Keratinocyte (primary cell): ENCODE results near the gene TFR2. TPM values are rescaled to one million over a fixed set of nuclear protein-coding genes. Genes with fewer than 3 reads are reported as not detected.

ENCODE experiments used
- DNase-seq: peaks from one replicate; pipeline ENCODE4 v3.0.0-alpha.2; 2011; ENCODE audit warnings: low read depth, missing footprints, low spot score
- FAIRE-seq: peaks from 2 replicates; lab custom pipeline; 2011; peaks lifted over from hg19 to GRCh38; lab: Jason Lieb, UNC
- H2AFZ ChIP-seq: 2 replicates; pipeline ENCODE4 v1.6.0; 2012; ENCODE audit warnings: low read length, control low read depth, inconsistent platforms; ENCODE audit not compliant: control insufficient read depth
- H3K27ac ChIP-seq: 2 replicates; pipeline ENCODE4 v1.5.1; 2011; ENCODE audit warnings: low read length; ENCODE audit not compliant: control insufficient read depth, insufficient read depth
- H3K27me3 ChIP-seq: 3 replicates; pipeline ENCODE4 v1.6.0; 2011; ENCODE audit warnings: low read length; ENCODE audit not compliant: control insufficient read depth, insufficient read depth; ENCODE audit errors: extremely low read depth
- H3K36me3 ChIP-seq, 2 experiments: 2 replicates in 1 of 2; 3 replicates in 1 of 2; pipeline ENCODE4 v1.5.1; 2011; ENCODE audit warnings: low read length in 2 of 2, mild to moderate bottlenecking in 1 of 2; ENCODE audit not compliant: control insufficient read depth in 2 of 2, insufficient read depth in 2 of 2; ENCODE audit errors: extremely low read depth in 1 of 2
- H3K4me1 ChIP-seq: 3 replicates; pipeline ENCODE4 v1.5.1; 2011; ENCODE audit warnings: low read length; ENCODE audit not compliant: control insufficient read depth, insufficient read depth; ENCODE audit errors: extremely low read depth
- H3K4me2 ChIP-seq: 3 replicates; pipeline ENCODE4 v1.6.0; 2011; ENCODE audit warnings: low read depth, low read length; ENCODE audit not compliant: control insufficient read depth, insufficient read depth; ENCODE audit errors: extremely low read depth
- H3K4me3 ChIP-seq, 3 experiments: fragments of 200-600 bp in 1 of 3; sonication (generic) in 1 of 3; 2 replicates in 2 of 3; 3 replicates in 1 of 3; pipeline ENCODE4 v1.5.1; 2011 to 2016; ENCODE audit warnings: low read length in 3 of 3, mild to moderate bottlenecking in 3 of 3, control low read depth in 2 of 3, inconsistent platforms in 1 of 3, low read depth in 1 of 3, mixed read lengths in 1 of 3, mixed run types in 1 of 3, moderate library complexity in 1 of 3; ENCODE audit not compliant: control insufficient read depth in 2 of 3, insufficient read depth in 2 of 3; ENCODE audit errors: extremely low read depth in 1 of 3
- H3K79me2 ChIP-seq: 2 replicates; pipeline ENCODE4 v1.6.0; 2012; ENCODE audit warnings: low read length; ENCODE audit not compliant: control insufficient read depth, insufficient read depth
- H3K9ac ChIP-seq: 3 replicates; pipeline ENCODE4 v1.6.0; 2011; ENCODE audit warnings: low read length; ENCODE audit not compliant: control insufficient read depth, insufficient read depth; ENCODE audit errors: extremely low read depth
- H3K9me1 ChIP-seq: 3 replicates; pipeline ENCODE4 v1.6.0; 2011; ENCODE audit warnings: low read length; ENCODE audit not compliant: control insufficient read depth, insufficient read depth; ENCODE audit errors: extremely low read depth
- H3K9me3 ChIP-seq: 2 replicates; pipeline ENCODE4 v1.5.1; 2012; ENCODE audit warnings: low read depth, low read length; ENCODE audit not compliant: control insufficient read depth
- H4K20me1 ChIP-seq: 3 replicates; pipeline ENCODE4 v1.6.0; 2011; ENCODE audit warnings: low read length; ENCODE audit not compliant: control insufficient read depth, insufficient read depth; ENCODE audit errors: extremely low read depth
- CTCF ChIP-seq, 3 experiments: IDR thresholded peaks in 1 of 3; conservative IDR thresholded peaks in 1 of 3; optimal IDR thresholded peaks in 1 of 3; 2 replicates in 2 of 3; 3 replicates in 1 of 3; pipeline versions ENCODE3 to v1.5.1; 2011; ENCODE audit warnings: low read length in 3 of 3, mild to moderate bottlenecking in 3 of 3, moderate library complexity in 2 of 3, control low read depth in 1 of 3, inconsistent platforms in 1 of 3; ENCODE audit not compliant: insufficient read depth in 2 of 3; ENCODE audit errors: extremely low read depth in 1 of 3
- EZH2 ChIP-seq: IDR thresholded peaks from one replicate; pipeline ENCODE4 v1.6.1; 2012; ENCODE audit warnings: inconsistent platforms, mild to moderate bottlenecking, low read length, moderate library complexity
- dilution Hi-C: fragments of 300-500 bp; cut with MboI; formaldehyde crosslinking; loops from one replicate; pipeline ENCODE4 v1.7.0; 2020; ENCODE audit warnings: low sequenced_read_pairs; ENCODE audit not compliant: extremely low pct_ligation_motif_present
- polyA plus RNA-seq, 5 experiments: library from polyadenylated mRNA; depleted of rRNA in 3 of 5; stranded (reverse) in 3 of 5; stranded (forward) in 1 of 5; unstranded in 1 of 5; fragments of >200 nt; gene quantifications; 1 replicate in 1 of 5; 2 replicates in 3 of 5; 3 replicates in 1 of 5; pipeline versions ENCODE4 v1.2.1 to v1.2.3, GENCODE V29; 2011 to 2012; ENCODE audit warnings: missing spikeins in 2 of 5, low read depth in 1 of 5, low replicate concordance in 1 of 5

TFR2 gene
- polyA plus RNA-seq, 1 donor (not counting 4 experiments of a cell fraction or from before 2014, with no cell fraction given) = 0.12 TPM

- no peak for FAIRE-seq
- no peaks in the 10 kb centered on the region for H3K27me3 ChIP-seq
- no peak overlapping the region for H3K27ac ChIP-seq
- dilution Hi-C loops = no loop called here
- peaks cover 9% of the 10 kb centered on the region for H3K79me2 ChIP-seq
- no peak overlapping the region for H2AFZ ChIP-seq
- H3K9ac ChIP-seq = no peak overlapping the region
- H3K4me2 ChIP-seq = no peak overlapping the region
- no peak overlapping the region for H3K4me3 ChIP-seq
- H3K9me3 ChIP-seq = no peaks in the 10 kb centered on the region
- H4K20me1 ChIP-seq = peaks cover 3% of the 10 kb centered on the region
- no peaks in the 10 kb centered on the region for H3K9me1 ChIP-seq
- TF ChIP-seq EZH2 (no peak), CTCF (optimal IDR thresholded peaks at IDR 0.05 in 1 of 3, IDR thresholded peaks at IDR 0.05 in 1 of 3, conservative IDR thresholded peaks at IDR 0.05 in 1 of 3; ENCODE audit: extremely low read depth in 1 of 3, insufficient read depth in 2 of 3, low read length in 3 of 3) (no peak)
- peaks cover 28 to 31% of the 10 kb centered on the region in 2 experiments for H3K36me3 ChIP-seq
- DNase-seq = no peak
- peaks cover 6% of the 10 kb centered on the region for H3K4me1 ChIP-seq
Observed at GRCh38 chr7:100682228-100682741, 40.9 kb upstream of the TFR2 start.

GRCh38 chr7:100681491-100682227, 40.3 kb upstream of the TFR2 start:
- no peak for FAIRE-seq
- Histone ChIP-seq H3K36me3 (peaks cover 33 to 34% of the 10 kb centered on the region in 2 experiments), H4K20me1 (peaks cover 3% of the 10 kb centered on the region), H3K9me3 (no peaks in the 10 kb centered on the region), H3K27ac (no peak overlapping the region), H3K9ac (no peak overlapping the region), H3K9me1 (no peaks in the 10 kb centered on the region), H2AFZ (no peak overlapping the region), H3K4me3 (no peak overlapping the region), H3K79me2 (peaks cover 15% of the 10 kb centered on the region), H3K27me3 (no peaks in the 10 kb centered on the region), H3K4me1 (peaks cover 6% of the 10 kb centered on the region), H3K4me2 (no peak overlapping the region)
- TF ChIP-seq CTCF (optimal IDR thresholded peaks at IDR 0.05 in 1 of 3, IDR thresholded peaks at IDR 0.05 in 1 of 3, conservative IDR thresholded peaks at IDR 0.05 in 1 of 3; ENCODE audit: extremely low read depth in 1 of 3, insufficient read depth in 2 of 3, low read length in 3 of 3) = no peak
- no peak for TF ChIP-seq EZH2
- DNase-seq = no peak
- dilution Hi-C loops = no loop called here
